NCI-H2196 treated with DMSO at 0.1 percent for 48 hours (cell line): ENCODE results near the gene ANKRD13B.
A peak's percentile ranks its signal among the peaks of the same experiment; 100 is the strongest.
"Not testable (repeated sequence)": the region's sequence is repeated elsewhere in the genome, so short reads cannot be mapped to it uniquely, and the experiment has no call there.

Experiments used
- DNase-seq: peaks from one replicate; lab custom pipeline; 2025; ENCODE audit not compliant: unreplicated experiment; lab: John Stamatoyannopoulos, UW

The ANKRD13B gene

GRCh38 chr17:29592850-29593551 lies at the start of gene ANKRD13B:
Gene ANKRD13B, plus strand, starts transcription at chr17:29593132. Its CDS starts 490 bp downstream, at chr17:29593622.
- peak; percentile 15 for DNase-seq

GRCh38 chr17:29544066-29544465 lies 48.9 kb upstream of the ANKRD13B start:
- DNase-seq: no peak

- DNase-seq: no peak
Measured at GRCh38 chr17:29546085-29546484, 46.8 kb upstream of the ANKRD13B start.

- no peak for DNase-seq
Measured at GRCh38 chr17:29546830-29547229, 46.1 kb upstream of the ANKRD13B start.

GRCh38 chr17:29549177-29549923 lies 43.6 kb upstream of the ANKRD13B start:
- no peak for DNase-seq

- DNase-seq: no peak
Measured at GRCh38 chr17:29555840-29556239, 37.1 kb upstream of the ANKRD13B start.

- DNase-seq: no peak
Measured at GRCh38 chr17:29557085-29557738, 35.7 kb upstream of the ANKRD13B start.

- DNase-seq: no peak
Measured at GRCh38 chr17:29557739-29558116, 35.2 kb upstream of the ANKRD13B start.

GRCh38 chr17:29558139-29558538 lies 34.8 kb upstream of the ANKRD13B start:
- not testable (repeated sequence) for DNase-seq

GRCh38 chr17:29559640-29560039 lies 33.3 kb upstream of the ANKRD13B start:
- no peak for DNase-seq

GRCh38 chr17:29560316-29560715 lies 32.6 kb upstream of the ANKRD13B start:
- no peak for DNase-seq

- DNase-seq: no peak
Measured at GRCh38 chr17:29561554-29562517, 31.1 kb upstream of the ANKRD13B start.

- no peak for DNase-seq
Measured at GRCh38 chr17:29562615-29563014, 30.3 kb upstream of the ANKRD13B start.

- no peak for DNase-seq
Measured at GRCh38 chr17:29563816-29564215, 29.1 kb upstream of the ANKRD13B start.

- no peak for DNase-seq
Measured at GRCh38 chr17:29565643-29566472, 27.1 kb upstream of the ANKRD13B start.

- DNase-seq: peak; percentile 32
Measured at GRCh38 chr17:29566473-29567303, 26.2 kb upstream of the ANKRD13B start, which contains the start of gene ABHD15. Gene ABHD15, minus strand, starts transcription at chr17:29567037. Its CDS starts 71 bp downstream, at chr17:29566966.

GRCh38 chr17:29567304-29567553 lies 25.7 kb upstream of the ANKRD13B start:
- no peak for DNase-seq

- DNase-seq: no peak
Measured at GRCh38 chr17:29567554-29568330, 25.2 kb upstream of the ANKRD13B start.
